ENCODE data around the gene NCOA5.
A peak's percentile ranks its signal among the peaks of the same experiment; 100 is the strongest.
"Not testable (repeated sequence)": the region's sequence is repeated elsewhere in the genome, so short reads cannot be mapped to it uniquely, and the experiment has no call there.

NCOA5 gene

DNA sequence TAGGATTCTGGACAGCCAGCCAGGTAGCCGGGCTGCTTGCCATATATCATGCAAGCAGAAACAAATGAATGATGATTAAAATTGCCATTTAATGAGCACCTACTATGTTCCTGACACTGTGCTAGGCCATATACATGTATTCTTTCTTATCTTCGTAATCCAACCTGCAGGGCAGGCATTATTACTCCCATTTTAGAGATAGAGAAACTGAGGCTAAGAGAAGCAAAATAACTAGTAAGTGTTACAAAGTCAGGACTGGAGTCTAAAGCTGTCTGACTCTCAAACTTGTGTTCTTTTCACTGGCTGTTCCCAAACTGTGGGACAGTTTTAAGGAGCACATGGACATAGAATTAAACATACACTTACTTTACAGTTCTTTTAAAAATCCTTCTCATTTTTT lies 30.4 kb upstream of the NCOA5 start:
- no peak for DNase-seq

DNA sequence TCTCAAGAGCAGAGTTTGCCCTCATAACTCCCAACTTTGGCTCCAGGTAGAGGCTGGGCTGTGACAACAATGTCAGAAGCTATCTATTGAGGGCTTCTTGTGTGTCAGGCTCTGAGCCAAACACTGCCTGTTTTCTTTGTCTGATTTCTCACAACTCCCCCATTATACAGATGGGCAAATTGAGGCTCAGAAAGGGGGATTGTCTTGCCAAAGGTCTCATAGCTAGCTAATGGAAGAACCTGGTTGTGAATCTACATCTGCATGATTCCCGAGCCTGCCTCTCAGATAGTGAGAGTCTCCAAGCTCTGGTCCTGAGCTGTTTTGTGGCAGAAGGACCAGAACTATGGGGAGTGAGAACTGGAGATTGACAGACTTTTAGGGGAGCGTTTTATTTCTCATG lies 29.8 kb upstream of the NCOA5 start:
- DNase-seq = no peak

DNA sequence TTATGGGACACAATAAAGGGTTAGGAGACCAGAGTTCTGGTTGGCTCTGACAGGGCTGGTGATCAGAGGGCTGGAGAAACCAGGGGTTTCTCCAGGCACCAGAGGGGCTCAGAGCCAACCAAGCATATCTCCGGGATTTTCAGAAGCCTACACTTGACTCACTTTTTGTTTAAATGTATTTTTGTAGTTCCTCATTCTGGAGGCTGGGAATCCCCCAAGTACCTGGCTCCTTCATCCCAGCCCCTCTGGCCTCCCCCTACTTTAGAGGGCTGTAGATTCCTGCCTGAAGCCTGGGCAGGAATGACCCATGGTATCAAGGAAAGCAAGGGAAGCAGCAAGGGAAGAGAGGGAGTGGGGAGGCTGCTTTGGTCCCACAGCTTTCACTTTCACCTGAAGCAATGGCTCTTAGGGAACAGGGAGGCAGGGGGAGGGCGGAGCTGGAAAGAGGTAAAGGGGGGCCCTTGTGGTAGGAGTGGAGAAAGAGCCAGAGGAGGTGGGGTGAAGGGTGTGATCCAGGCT lies 29.3 kb upstream of the NCOA5 start:
- DNase-seq = peak in 2 of 4 experiments; percentile 28

GRCh38 chr20:46118481-46119020 lies 28.8 kb upstream of the NCOA5 start:
- peak in 3 of 4 experiments; percentile 21 to 47 (median 35) for DNase-seq

GRCh38 chr20:46117704-46118467 lies 28.1 kb upstream of the NCOA5 start, which contains the start of gene CD40:
Gene CD40, plus strand, starts transcription at chr20:46118314. Its CDS starts 30 bp downstream, at chr20:46118344.
- DNase-seq = peak; percentile 78 to 91 (median 88)

DNA sequence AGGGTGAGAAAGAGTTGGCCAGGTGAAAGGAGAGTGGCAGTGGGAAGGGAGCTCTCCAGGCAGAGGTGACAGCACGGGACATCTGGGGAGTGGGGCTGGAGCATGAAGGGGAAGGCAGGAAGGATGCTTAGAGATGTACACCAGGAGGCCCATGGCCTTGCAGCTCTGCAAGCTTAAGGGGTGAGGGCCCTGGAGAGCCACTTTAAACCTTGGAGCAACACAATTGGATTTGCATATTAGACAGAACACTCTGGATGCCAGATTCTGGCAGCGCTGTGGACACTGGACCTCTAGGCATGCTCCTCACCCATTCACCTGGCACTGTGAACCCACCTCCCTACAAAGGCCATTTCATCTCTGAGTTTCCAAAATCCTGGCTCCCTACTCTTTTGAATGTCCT lies 24.7 kb upstream of the NCOA5 start:
- DNase-seq = no peak

GRCh38 chr20:46113113-46113470 lies 23.3 kb upstream of the NCOA5 start:
- DNase-seq = no peak

GRCh38 chr20:46112430-46113112 lies 22.8 kb upstream of the NCOA5 start:
- DNase-seq = no peak

- no peak for DNase-seq
Observed at GRCh38 chr20:46111836-46112212, 22.1 kb upstream of the NCOA5 start.

- DNase-seq = peak; percentile 90 to 97 (median 94)
Observed at GRCh38 chr20:46111028-46111835, 21.5 kb upstream of the NCOA5 start.

GRCh38 chr20:46108976-46109375 lies 19.2 kb upstream of the NCOA5 start:
- no peak for DNase-seq

GRCh38 chr20:46108435-46108841 lies 18.7 kb upstream of the NCOA5 start:
- peak; percentile 36 to 64 (median 50) for DNase-seq

DNA sequence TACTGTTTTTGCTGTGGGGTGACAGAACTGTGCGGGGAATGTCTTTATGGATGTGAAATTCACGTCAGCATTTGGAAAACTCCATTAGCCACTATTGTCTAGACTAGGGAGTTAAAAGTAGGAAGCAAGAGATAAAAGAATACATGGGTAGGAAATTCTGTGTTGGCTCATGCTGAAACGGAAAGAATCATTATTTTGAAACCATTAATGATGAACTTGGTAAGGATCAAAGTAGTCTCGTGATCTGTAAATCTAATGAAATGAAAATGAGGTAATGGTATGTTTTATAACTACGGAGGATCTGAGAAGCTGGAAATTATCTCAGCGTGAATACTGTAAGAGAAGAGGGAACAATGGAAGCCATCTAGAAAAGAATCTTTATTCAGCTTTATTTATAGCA lies 17.3 kb upstream of the NCOA5 start:
- no peak for DNase-seq

GRCh38 chr20:46104262-46104661 lies 14.5 kb upstream of the NCOA5 start:
- DNase-seq = no peak

DNA sequence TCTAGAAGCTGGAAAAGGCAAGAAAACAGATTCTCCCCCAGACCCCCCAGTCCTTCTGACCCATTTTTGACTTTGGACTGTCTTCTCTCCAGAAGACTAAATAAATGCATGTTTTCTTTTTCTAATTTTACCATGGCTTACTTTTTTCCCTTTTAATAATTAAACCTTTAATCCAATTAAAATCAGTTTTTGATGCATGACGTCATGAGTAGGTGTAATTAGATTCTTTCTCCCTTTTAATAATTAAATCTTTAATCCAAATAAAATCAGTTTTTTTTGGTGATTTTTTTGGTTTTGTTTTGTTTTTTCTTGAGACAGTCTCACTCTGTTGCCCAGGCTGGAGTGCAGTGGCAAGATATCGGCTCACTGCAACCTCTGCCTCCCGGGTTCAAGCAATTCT lies 13.2 kb upstream of the NCOA5 start:
- DNase-seq = no peak

DNA sequence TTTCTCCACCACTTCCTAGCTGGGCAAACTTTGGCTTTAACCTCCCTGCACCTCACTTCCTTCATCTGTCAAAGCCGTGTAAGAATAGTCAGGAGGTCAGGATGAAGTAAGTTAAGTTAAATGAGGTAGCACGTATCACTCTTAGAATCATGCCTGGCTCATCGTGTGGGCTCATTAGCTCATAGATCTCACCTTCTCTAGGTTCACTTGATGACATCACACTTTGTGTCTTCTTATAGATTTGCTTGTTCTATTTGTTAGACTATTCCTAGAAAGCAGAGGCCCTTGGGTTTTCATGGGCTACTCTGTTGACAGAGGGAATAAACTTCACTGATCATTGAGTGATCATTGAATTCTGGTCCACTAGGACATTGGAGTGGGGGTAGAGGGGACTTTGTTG lies 12.2 kb upstream of the NCOA5 start:
- no peak for DNase-seq

GRCh38 chr20:46100988-46101387 lies 11.2 kb upstream of the NCOA5 start:
- no peak for DNase-seq

GRCh38 chr20:46100444-46100843 lies 10.7 kb upstream of the NCOA5 start:
- DNase-seq = not testable (repeated sequence)

GRCh38 chr20:46099491-46100287 lies 9.9 kb upstream of the NCOA5 start:
- peak; percentile 28 to 70 (median 46) for DNase-seq

- DNase-seq = no peak
Observed at GRCh38 chr20:46093531-46093930, 3.8 kb upstream of the NCOA5 start.

DNA sequence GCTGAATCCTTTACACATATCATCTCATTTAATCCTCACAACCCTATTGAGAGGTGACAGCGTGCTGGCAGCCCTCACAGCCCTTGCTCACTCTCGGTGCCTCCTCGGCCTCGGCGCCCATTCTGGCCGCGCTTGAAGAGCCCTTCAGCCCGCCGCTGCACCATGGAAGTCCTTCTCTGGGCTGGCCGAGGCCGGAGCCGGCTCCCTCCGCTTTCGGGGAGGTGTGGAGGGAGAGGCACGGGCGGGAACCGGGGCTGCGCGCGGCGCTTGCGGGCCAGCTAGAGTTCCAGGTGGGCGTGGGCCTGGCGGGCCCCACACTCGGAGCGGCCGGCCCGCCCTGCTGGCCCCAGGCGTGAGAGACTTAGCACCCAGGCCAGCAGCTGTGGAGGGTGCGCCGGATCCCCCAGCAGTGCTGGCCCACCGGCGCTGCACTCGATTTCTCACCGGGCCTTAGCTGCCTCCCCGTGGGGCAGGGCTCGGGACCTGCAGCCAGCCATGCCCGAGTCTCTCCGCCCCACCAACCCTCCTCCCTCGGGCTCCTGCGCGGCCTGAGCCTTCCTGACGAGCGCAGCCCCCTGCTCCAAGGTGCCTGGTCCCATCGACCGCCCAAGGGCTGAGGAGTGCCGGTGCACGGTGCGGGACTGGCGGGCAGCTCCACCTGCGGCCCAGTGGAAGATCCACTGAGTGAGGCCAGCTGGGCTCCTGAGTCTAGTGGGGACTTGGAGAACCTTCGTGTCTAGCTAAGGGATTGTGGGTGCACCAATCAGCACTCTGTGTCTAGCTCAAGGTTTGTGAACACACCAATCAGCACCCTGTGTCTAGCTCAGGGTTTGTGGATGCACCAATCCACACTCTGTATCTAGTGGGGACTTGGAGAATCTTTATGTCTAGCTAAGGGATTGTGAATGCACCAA lies 2.1 kb upstream of the NCOA5 start:
- DNase-seq = not testable (repeated sequence)

All from suppressor macrophage (primary cell).